IPS-18a (cell line): ENCODE data around the gene WDR74.
"Not testable (repeated sequence)": the region's sequence is repeated elsewhere in the genome, so short reads cannot be mapped to it uniquely, and the experiment has no call there.

Experiments
- H3K27ac ChIP-seq: one replicate; pipeline ENCODE4 v1.5.1; 2013; ENCODE audit warnings: low read length
- H3K27me3 ChIP-seq: one replicate; pipeline ENCODE4 v1.6.1; 2013; ENCODE audit warnings: mild to moderate bottlenecking, low read length; ENCODE audit not compliant: control insufficient read depth, insufficient read depth
- H3K36me3 ChIP-seq: one replicate; pipeline ENCODE4 v1.6.1; 2013; ENCODE audit warnings: low read depth, low read length; ENCODE audit not compliant: control insufficient read depth
- H3K4me1 ChIP-seq: one replicate; pipeline ENCODE4 v1.6.1; 2013; ENCODE audit warnings: low read depth, low read length; ENCODE audit not compliant: control insufficient read depth
- H3K4me3 ChIP-seq: one replicate; pipeline ENCODE4 v1.5.1; 2013; ENCODE audit warnings: low read length
- H3K9ac ChIP-seq: one replicate; pipeline ENCODE4 v1.6.1; 2013; ENCODE audit warnings: mild to moderate bottlenecking, low read length, moderate library complexity
- H3K9me3 ChIP-seq: one replicate; pipeline ENCODE4 v1.6.1; 2013; ENCODE audit warnings: low read depth, low read length; ENCODE audit not compliant: control insufficient read depth

The WDR74 gene

DNA sequence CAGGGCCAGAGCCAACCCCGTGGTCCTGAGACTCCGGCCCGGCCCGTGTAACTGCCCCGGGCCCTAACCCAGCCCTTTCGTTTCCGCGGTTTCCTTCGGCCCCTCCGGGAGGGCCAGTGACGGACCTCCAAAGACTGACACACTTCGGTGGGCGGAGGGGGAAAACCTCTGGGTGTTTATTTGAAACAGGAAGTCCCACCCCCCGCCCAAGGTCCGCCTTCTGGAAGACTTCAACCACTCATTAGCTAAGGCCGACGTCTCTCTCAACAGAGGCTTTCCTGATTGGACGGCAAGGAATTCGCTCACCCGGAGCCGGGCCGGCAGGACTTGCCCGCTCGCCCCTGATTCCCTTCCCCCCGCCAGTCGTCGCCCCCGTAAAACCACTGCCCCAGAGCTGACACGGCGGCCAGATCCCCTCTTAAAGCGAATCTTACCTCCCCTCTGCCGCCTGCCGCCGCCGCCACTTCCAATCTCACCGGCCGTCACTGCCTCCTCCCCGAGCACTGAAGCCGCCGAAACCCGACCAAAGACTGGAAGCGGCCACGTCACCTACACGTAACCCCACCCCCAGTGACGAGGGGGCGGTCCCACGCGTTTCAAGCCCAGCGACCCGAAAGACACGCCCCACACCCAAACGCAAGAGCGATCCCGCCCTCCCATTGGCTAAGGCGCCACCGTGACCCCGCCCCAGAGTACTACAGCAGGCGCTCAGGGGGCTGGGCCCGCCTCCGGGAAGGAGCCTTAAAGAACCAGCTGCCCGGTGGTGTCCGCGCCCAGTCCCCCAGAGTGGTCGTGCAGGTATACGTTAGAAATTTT, 7.7 kb downstream of the WDR74 start, which contains the start of gene STX5:
Gene STX5 (minus strand): TSS at position 532 of the 816 bp plus-strand sequence. CDS start 808 bp downstream, outside the sequence.
- Histone ChIP-seq H3K9me3 (no peaks in the 10 kb centered on the region), H3K4me1 (peaks cover 6% of the 10 kb centered on the region), H3K27me3 (no peaks in the 10 kb centered on the region), H3K4me3 (peak within 1 kb of the TSS; percentile 81), H3K9ac (peak within 1 kb of the TSS; percentile 69), H3K27ac (peak within 1 kb of the TSS; percentile 58), H3K36me3 (peaks cover 40% of the 10 kb centered on the region)

DNA sequence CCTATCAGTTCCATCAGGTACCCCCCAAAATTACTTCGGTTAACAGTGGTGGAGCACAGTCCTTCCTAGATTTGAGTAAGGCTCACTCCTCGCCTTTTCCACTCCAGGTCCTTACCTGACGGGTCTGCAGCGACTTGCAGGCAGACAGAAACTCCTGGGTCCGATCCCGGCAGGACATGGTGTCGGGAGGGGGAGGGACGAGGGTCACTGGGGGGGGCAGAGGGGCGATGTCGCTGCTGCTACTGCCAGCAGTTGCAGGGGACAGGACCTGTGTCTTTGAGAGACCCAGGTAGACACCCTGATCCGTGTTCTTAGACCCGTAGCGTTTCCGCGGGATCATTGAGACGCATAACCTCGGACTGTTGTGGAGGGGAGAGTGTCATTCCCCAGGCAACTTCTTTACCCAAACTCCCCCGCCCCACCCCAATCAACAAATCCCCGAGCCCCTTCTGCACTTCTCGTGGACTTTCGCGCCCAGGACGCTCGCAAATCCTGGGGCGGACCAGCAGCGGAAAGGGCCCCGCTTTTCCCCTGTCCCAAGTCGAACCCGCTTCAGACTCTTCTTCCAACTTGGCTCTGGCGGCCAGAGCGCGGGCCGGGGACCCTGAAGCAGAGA, 8.4 kb downstream of the WDR74 start:
- Histone ChIP-seq H3K27me3 (no peaks in the 10 kb centered on the region), H3K9ac (peak overlapping the region; percentile 69), H3K36me3 (peaks cover 35% of the 10 kb centered on the region), H3K4me1 (peaks cover 6% of the 10 kb centered on the region), H3K9me3 (no peaks in the 10 kb centered on the region), H3K4me3 (peak overlapping the region; percentile 81), H3K27ac (peak overlapping the region; percentile 58)

DNA sequence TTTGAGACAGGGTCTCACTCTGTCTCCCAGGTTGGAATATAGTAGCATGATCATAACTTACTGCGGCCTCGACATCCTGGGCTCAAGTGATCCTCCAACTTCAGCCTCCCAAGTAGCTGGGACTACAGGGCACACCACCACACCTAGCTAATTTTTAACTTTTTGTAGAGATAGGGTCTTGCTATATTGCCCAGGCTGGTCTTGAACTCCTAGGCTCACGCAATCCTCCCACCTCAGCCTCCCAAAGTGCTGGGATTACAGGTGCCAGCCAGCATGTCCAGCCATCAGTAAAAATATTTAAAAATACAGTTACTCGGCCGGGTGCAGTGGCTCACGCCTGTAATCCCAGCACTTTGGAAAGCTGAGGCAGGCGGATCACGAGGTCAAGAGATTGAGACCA, 11.3 kb downstream of the WDR74 start:
- H3K36me3 ChIP-seq, result peaks cover 33% of the 10 kb centered on the region
- H3K4me3 ChIP-seq, H3K4me1 ChIP-seq, H3K27me3 ChIP-seq, H3K9ac ChIP-seq, H3K9me3 ChIP-seq, H3K27ac ChIP-seq: not testable (repeated sequence)

DNA sequence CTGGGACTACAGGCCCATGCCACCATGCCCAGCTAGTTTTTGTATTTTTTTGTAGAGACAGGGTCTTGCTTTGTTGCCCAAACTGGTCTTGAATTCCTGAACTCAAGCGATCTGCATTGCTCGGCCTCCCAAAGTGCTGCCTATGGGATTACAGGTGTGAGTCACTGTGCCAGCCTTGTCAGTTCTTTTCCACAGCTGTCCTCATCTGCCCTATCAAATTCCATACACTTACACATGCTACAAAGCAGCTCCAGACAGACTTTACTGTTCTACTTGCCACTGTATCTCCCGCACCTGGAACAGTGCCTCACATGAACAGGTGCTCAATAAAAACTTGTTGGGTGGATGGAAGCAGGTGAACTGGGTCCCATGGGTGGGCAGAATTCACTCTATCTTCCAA, 15.7 kb downstream of the WDR74 start:
- H3K36me3 ChIP-seq, result peaks cover 51% of the 10 kb centered on the region
- no peak overlapping the region for H3K27ac ChIP-seq
- H3K9me3 ChIP-seq, result no peaks in the 10 kb centered on the region
- no peaks in the 10 kb centered on the region for H3K4me1 ChIP-seq
- no peak overlapping the region for H3K9ac ChIP-seq
- H3K27me3 ChIP-seq, result no peaks in the 10 kb centered on the region
- no peak overlapping the region for H3K4me3 ChIP-seq

DNA sequence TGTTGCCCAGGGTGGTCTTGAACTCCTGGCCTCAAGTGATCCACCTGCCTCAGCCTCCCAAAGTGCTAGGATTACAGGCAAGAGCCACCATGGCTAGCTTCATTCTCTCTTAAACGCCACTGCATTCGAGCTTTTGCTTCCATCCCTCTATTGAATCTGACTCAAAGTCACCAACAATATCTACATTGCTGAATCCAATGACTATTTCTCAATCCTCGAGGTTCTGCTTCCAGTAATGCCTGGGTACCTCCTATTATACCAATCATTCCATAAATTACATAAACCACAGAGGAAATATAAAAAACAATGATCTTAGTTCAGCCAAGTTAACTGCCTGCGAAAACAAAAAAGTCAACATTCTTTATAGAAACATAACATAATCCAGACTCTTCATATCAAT, 22.3 kb downstream of the WDR74 start:
- H3K36me3 ChIP-seq, result peaks cover 12% of the 10 kb centered on the region
- H3K27ac ChIP-seq, result no peak overlapping the region
- no peak overlapping the region for H3K4me3 ChIP-seq
- no peak overlapping the region for H3K9ac ChIP-seq
- no peaks in the 10 kb centered on the region for H3K9me3 ChIP-seq
- no peaks in the 10 kb centered on the region for H3K4me1 ChIP-seq
- H3K27me3 ChIP-seq, result no peaks in the 10 kb centered on the region

DNA sequence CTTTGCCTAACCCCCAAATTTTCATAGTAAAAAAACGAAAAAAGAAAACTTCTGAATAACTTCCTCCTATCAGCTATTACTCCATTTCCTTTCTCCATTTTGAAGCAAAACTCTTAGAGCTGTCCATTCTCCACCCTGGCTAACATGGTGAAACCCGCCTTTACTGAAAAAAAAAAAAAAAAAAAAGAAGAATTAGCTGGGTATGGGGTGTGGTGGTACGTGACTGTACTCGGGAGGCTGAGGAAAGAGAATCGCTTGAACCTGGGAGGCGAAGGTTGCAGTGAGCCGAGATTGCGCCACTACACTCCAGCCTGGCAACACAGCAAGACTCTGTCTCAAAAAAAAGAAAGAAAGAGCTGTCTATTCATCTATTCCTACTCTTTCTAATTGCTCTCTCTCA, 22.8 kb downstream of the WDR74 start:
- no peak overlapping the region for H3K9ac ChIP-seq
- no peaks in the 10 kb centered on the region for H3K27me3 ChIP-seq
- H3K9me3 ChIP-seq, result no peaks in the 10 kb centered on the region
- H3K36me3 ChIP-seq, result peaks cover 9% of the 10 kb centered on the region
- H3K4me3 ChIP-seq, result no peak overlapping the region
- no peaks in the 10 kb centered on the region for H3K4me1 ChIP-seq
- H3K27ac ChIP-seq, result no peak overlapping the region

DNA sequence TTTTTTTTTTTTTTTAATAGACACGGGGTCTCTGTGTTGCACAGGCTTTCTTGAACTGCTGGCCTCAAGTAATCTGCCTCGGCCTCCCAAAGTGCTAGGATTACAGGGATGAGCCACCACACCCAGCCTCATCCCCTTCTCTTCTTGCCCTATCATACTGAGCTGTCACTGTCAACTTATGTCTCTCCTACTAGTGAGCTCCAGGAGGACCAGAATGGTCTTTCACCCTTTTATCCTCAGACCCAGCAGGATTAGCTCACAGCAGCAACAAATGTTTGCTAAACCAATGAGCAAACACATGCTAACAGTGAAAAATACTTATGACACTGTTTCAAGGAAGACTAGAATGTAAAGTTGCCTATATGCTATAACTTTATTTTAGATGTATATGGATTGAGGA, 27.7 kb downstream of the WDR74 start:
- Histone ChIP-seq H3K9ac (no peak overlapping the region), H3K27ac (no peak overlapping the region), H3K4me3 (no peak overlapping the region), H3K27me3 (no peaks in the 10 kb centered on the region), H3K9me3 (no peaks in the 10 kb centered on the region), H3K36me3 (no peaks in the 10 kb centered on the region), H3K4me1 (no peaks in the 10 kb centered on the region)

DNA sequence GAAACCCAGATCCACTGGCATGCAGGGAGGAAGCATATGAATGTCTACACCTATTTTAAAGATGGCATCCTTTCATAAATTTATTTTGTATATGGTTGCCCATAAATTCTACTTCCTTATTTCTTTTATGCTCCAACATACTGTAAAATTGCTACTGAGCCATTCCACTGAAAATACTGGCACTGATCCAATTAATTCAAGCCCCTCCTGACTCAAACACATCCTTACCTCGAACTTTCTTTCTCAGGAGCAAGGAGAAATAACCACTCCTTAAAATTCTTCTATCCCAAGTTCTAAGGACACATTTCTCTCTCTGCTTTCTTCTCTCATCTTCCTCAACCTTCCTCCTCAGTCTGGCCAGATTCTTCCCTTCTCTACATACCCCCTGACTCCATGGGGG, 28.6 kb downstream of the WDR74 start:
- Histone ChIP-seq H3K4me1 (peaks cover 4% of the 10 kb centered on the region), H3K9me3 (no peaks in the 10 kb centered on the region), H3K27ac (no peak overlapping the region), H3K4me3 (no peak overlapping the region), H3K27me3 (no peaks in the 10 kb centered on the region), H3K9ac (no peak overlapping the region), H3K36me3 (no peaks in the 10 kb centered on the region)

DNA sequence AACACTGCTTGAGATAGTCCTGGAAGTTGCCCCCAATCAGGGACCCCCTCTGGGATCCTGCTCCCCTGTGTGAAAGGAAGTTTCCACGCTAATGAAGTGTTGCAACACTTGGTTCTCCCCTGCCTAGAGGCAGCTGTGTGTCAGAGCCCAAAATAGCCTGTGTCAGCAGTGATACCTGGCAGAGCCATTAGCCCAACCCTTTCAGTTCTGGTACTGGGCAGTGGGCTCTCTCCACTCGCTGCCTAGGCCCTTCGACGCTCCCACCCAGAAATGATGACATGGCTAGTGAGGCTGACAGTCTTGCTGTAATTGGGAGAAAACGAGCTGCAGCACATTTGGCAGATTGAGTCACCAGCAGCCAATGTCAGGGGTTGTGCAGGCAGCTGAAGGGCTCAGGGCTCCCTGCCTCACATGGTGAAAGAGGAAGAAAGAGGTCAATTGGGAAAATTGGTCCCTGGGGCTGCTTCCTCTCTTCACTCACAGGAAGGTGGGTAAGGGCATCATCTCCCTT, 32.7 kb downstream of the WDR74 start:
- Histone ChIP-seq H3K9ac (no peak overlapping the region), H3K4me3 (peak overlapping the region; percentile 83), H3K27ac (no peak overlapping the region), H3K36me3 (peaks cover 17% of the 10 kb centered on the region), H3K27me3 (no peaks in the 10 kb centered on the region), H3K9me3 (no peaks in the 10 kb centered on the region), H3K4me1 (peaks cover 4% of the 10 kb centered on the region)

DNA sequence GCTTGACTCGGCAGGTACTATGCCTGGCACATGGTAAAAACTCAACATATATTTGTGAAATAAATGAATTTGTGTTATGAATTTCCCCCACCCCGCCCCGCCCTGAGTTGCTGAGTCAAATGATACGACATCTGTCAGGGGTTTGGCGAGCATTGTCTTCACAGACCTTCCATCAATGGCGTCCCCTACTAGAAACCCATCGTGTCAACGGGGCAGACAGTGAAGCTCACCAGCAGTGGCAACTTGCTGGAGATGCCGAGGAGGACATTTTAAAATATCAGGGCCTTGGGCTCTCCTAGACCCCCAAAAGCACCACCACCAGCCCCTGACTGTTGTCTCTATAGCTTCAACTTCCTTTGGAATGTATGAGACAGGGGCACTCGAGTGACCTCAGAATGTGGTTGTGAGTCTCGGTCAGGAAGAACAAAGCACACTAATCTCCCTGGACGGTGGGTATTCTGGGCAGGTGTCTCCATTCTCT, 33.4 kb downstream of the WDR74 start:
- Histone ChIP-seq H3K4me1 (peaks cover 4% of the 10 kb centered on the region), H3K27ac (peak overlapping the region; percentile 81), H3K9me3 (no peaks in the 10 kb centered on the region), H3K9ac (peak overlapping the region; percentile 82), H3K4me3 (peak overlapping the region; percentile 83), H3K27me3 (no peaks in the 10 kb centered on the region), H3K36me3 (peaks cover 23% of the 10 kb centered on the region)

DNA sequence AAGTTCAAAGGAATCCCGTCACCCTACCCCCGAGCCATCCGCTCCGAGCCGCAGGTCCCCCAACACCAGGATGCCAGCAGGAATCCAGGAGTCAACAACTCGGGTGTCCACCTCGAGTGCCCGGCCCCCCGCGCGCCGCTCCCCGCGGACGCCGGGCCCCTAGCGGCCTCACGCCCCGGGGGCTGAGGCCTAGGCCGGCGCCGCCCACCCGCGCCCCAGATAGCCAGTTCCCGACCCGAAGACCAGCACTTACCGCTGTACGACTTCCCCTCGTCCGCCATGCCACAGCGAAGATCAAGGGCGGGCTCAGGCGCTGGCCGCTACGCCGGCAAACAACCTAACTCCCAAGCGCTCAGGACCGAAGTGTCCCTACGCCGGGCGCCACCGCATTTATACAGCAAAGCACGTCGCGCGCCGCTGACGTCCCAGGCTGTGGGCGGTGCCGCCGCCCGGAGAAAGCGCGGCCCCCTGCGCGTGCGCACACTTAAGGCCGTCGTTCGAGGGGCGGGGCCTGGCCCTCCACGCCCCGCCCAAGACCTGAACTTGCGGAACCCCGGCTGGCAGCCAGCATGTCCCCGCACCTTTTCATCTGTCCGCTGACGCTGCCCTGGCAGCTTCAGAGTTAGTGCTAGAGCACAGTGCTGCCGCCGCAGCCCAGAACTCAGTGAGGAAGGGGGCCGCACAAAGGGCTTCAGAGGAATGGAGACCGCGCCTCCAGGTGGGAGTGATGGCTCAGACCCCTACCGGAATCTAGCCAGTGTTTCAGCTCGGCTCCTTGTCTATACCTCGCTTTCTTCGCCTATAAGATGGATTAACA, 34.1 kb downstream of the WDR74 start, which contains the start of gene NXF1:
Gene NXF1 (minus strand): TSS at position 365 of the 817 bp plus-strand sequence. CDS start 84 bp downstream, at position 281.
- H3K4me3 ChIP-seq, result peak within 1 kb of the TSS; percentile 83
- peaks cover 27% of the 10 kb centered on the region for H3K36me3 ChIP-seq
- no peaks in the 10 kb centered on the region for H3K9me3 ChIP-seq
- no peaks in the 10 kb centered on the region for H3K27me3 ChIP-seq
- peak within 1 kb of the TSS; percentile 81 for H3K27ac ChIP-seq
- H3K4me1 ChIP-seq, result peaks cover 4% of the 10 kb centered on the region
- peak within 1 kb of the TSS; percentile 82 for H3K9ac ChIP-seq
